Fibroblast of lung (primary cell): Measurements from ENCODE around the gene VAV2.

Experiments used
- CTCF ChIP-seq, 2 donors: IDR thresholded peaks in 1 of 2; conservative IDR thresholded peaks in 1 of 2; 1 replicate in 1 of 2; 2 replicates in 1 of 2; pipeline ENCODE4 v1.5.1; 2011 to 2012; ENCODE audit warnings: low read length in 2 of 2, control low read depth in 1 of 2, inconsistent platforms in 1 of 2, low read depth in 1 of 2, mild to moderate bottlenecking in 1 of 2
- EZH2 ChIP-seq: IDR thresholded peaks from 2 replicates; pipeline ENCODE4 v1.5.1; 2012; ENCODE audit warnings: low read length, control low read depth, mild to moderate bottlenecking; ENCODE audit errors: missing control alignments

- TF ChIP-seq CTCF (conservative IDR thresholded peaks at IDR 0.05 in 1 of 2, IDR thresholded peaks at IDR 0.05 in 1 of 2; ENCODE audit: low read depth in 1 of 2, low read length in 2 of 2) (no peak), EZH2 (no peak)
Measured at GRCh38 chr9:133986061-133986460, 6.1 kb downstream of the VAV2 start.
